CD14-positive monocyte (primary cell): ENCODE data around the gene SNX9. TPM values are rescaled to one million over a fixed set of nuclear protein-coding genes. Genes with fewer than 3 reads are reported as not detected.

Source experiments
- DNase-seq, 3 donors: peaks; one replicate each; pipeline ENCODE4 v3.0.0-alpha.2; 2011 to 2022
- H2AFZ ChIP-seq: 2 replicates; pipeline ENCODE4 v1.6.0; 2012; ENCODE audit warnings: mild to moderate bottlenecking, low read depth, low read length, inconsistent platforms; ENCODE audit not compliant: insufficient read depth, poor library complexity, severe bottlenecking
- H3K27ac ChIP-seq, 2 donors: 1 replicate in 1 of 2; 2 replicates in 1 of 2; pipeline ENCODE4 v1.5.1; 2012 to 2013; ENCODE audit warnings: low read length in 2 of 2, control low read depth in 1 of 2, inconsistent platforms in 1 of 2, low read depth in 1 of 2, mild to moderate bottlenecking in 1 of 2
- H3K27me3 ChIP-seq, 2 donors: one replicate each; pipeline versions ENCODE4 v1.6.0 to v1.6.1; 2011 to 2013; ENCODE audit warnings: low read length in 2 of 2; ENCODE audit not compliant: control insufficient read depth in 2 of 2, insufficient read depth in 2 of 2
- H3K36me3 ChIP-seq, 2 donors: replicated peaks in 1 of 2; 1 replicate in 1 of 2; 2 replicates in 1 of 2; pipeline versions ENCODE4 v1.5.1 to v1.6.1; 2012 to 2013; ENCODE audit warnings: low read length in 2 of 2, control low read depth in 1 of 2, inconsistent platforms in 1 of 2, mild to moderate bottlenecking in 1 of 2; ENCODE audit not compliant: insufficient read depth in 2 of 2, control insufficient read depth in 1 of 2
- H3K4me1 ChIP-seq, 2 donors: 1 replicate in 1 of 2; 2 replicates in 1 of 2; pipeline versions ENCODE4 v1.5.1 to v1.6.1; 2012 to 2013; ENCODE audit warnings: low read length in 2 of 2, control low read depth in 1 of 2, inconsistent platforms in 1 of 2, mild to moderate bottlenecking in 1 of 2, moderate library complexity in 1 of 2; ENCODE audit not compliant: insufficient read depth in 2 of 2, control insufficient read depth in 1 of 2
- H3K4me2 ChIP-seq: replicated peaks from 2 replicates; pipeline ENCODE3; 2012; ENCODE audit warnings: low read length, moderate library complexity, mild to moderate bottlenecking; ENCODE audit not compliant: poor library complexity, severe bottlenecking; ENCODE audit errors: extremely low read depth
- H3K4me3 ChIP-seq, 3 experiments: fragments of 200-600 bp in 1 of 3; sonication (generic) in 1 of 3; replicated peaks in 1 of 3; 1 replicate in 2 of 3; 2 replicates in 1 of 3; pipeline ENCODE4 v1.5.1; 2011 to 2013; ENCODE audit warnings: low read length in 3 of 3, mild to moderate bottlenecking in 3 of 3, control low read depth in 2 of 3, low read depth in 2 of 3, inconsistent platforms in 1 of 3, moderate library complexity in 1 of 3
- H3K79me2 ChIP-seq: 2 replicates; pipeline ENCODE4 v1.6.0; 2012; ENCODE audit warnings: mild to moderate bottlenecking, control low read depth, inconsistent platforms, low read length, moderate library complexity; ENCODE audit not compliant: insufficient read depth
- H3K9ac ChIP-seq: 2 replicates; pipeline ENCODE4 v1.6.0; 2017; ENCODE audit warnings: low read length, mild to moderate bottlenecking; ENCODE audit not compliant: insufficient read depth, poor library complexity, severe bottlenecking
- H3K9me3 ChIP-seq, 2 donors: replicated peaks in 1 of 2; 1 replicate in 1 of 2; 2 replicates in 1 of 2; pipeline versions ENCODE4 v1.5.1 to v1.6.1; 2012 to 2013; ENCODE audit warnings: low read length in 2 of 2, control low read depth in 1 of 2; ENCODE audit not compliant: control insufficient read depth in 1 of 2, insufficient read depth in 1 of 2
- H4K20me1 ChIP-seq: 2 replicates; pipeline ENCODE4 v1.6.0; 2012; ENCODE audit warnings: mild to moderate bottlenecking, low read length, control low read depth, moderate library complexity; ENCODE audit not compliant: insufficient read depth
- H3K27ac Mint-ChIP-seq, 7 donors: one replicate each; pipeline ENCODE4 v1.8.0; 2020; ENCODE audit warnings: mild to moderate bottlenecking in 7 of 7, mixed read lengths in 7 of 7, moderate library complexity in 6 of 7, inconsistent platforms in 2 of 7
- H3K27me3 Mint-ChIP-seq, 3 donors: one replicate each; pipeline ENCODE4 v1.8.0; 2021 to 2022; ENCODE audit warnings: low read depth in 3 of 3, mild to moderate bottlenecking in 3 of 3, mixed read lengths in 3 of 3, moderate library complexity in 3 of 3, inconsistent platforms in 1 of 3
- H3K36me3 Mint-ChIP-seq, 2 donors: one replicate each; pipeline ENCODE4 v1.8.0; 2020; ENCODE audit warnings: mixed read lengths in 2 of 2, inconsistent platforms in 1 of 2, mild to moderate bottlenecking in 1 of 2
- H3K4me1 Mint-ChIP-seq: one replicate; pipeline ENCODE4 v1.8.0; 2020; ENCODE audit warnings: mild to moderate bottlenecking, mixed read lengths
- H3K4me3 Mint-ChIP-seq, 2 donors: one replicate each; pipeline ENCODE4 v1.8.0; 2020; ENCODE audit warnings: mild to moderate bottlenecking in 2 of 2, mixed read lengths in 2 of 2, moderate library complexity in 1 of 2
- H3K9me3 Mint-ChIP-seq, 7 donors: one replicate each; pipeline ENCODE4 v1.8.0; 2020 to 2022; ENCODE audit warnings: mixed read lengths in 7 of 7, mild to moderate bottlenecking in 6 of 7, moderate library complexity in 6 of 7, inconsistent platforms in 2 of 7
- WGBS: methylation state at CpG from one replicate; pipeline ENCODE4 v1.1.5; 2013; ENCODE audit warnings: missing lambda C conversion rate; ENCODE audit not compliant: insufficient coverage; 5-methylcytosine and 5-hydroxymethylcytosine counted together
- intact Hi-C, 2 donors: fragments of 100-400 bp; cut with micrococcal nuclease; formaldehyde crosslinking; loops; one replicate each; pipeline versions ENCODE4 v1.15.0 to v1.15.1; 2023
- polyA plus RNA-seq, 3 donors: library from polyadenylated mRNA; depleted of rRNA in 1 of 3; unstranded in 2 of 3; stranded (reverse) in 1 of 3; fragments of 300-500 nt in 2 of 3; fragments of >200 nt in 1 of 3; fragmentation: Illumina TruSeq in 2 of 3; gene quantifications; 1 replicate in 2 of 3; 2 replicates in 1 of 3; pipeline ENCODE4 v1.2.3, GENCODE V29; 2012 to 2021
- TF ChIP-seq, protein P1 (sequence below): fragments of 200-600 bp; IDR thresholded peaks from one replicate; pipeline ENCODE4 v1.8.0; 2022; ENCODE audit warnings: antibody characterized with exemption, mild to moderate bottlenecking

Gene SNX9
- polyA plus RNA-seq, 3 donors = 5.5 to 8.1 (median 7.2) TPM

GRCh38 chr6:157975456-157975855 lies 152.4 kb downstream of the SNX9 start:
- Histone ChIP-seq H3K79me2 (no peaks in the 10 kb centered on the region), H2AFZ (no peak overlapping the region), H3K4me2 (no peak overlapping the region), H3K27ac (no peak overlapping the region), H3K4me1 (peaks cover 9 to 17% of the 10 kb centered on the region in 2 donors), H4K20me1 (no peaks in the 10 kb centered on the region), H3K4me3 (no peak overlapping the region), H3K9ac (no peak overlapping the region), H3K9me3 (no peaks in the 10 kb centered on the region), H3K36me3 (no peaks in the 10 kb centered on the region), H3K27me3 (peaks cover 2 to 6% of the 10 kb centered on the region in 2 donors)
- Mint-ChIP-seq H3K36me3 (no peaks in the 10 kb centered on the region), H3K27me3 (peaks cover 10 to 23% (median 20%) of the 10 kb centered on the region in 3 donors), H3K9me3 (peaks cover 0 to 3% (median 0%) of the 10 kb centered on the region in 7 donors), H3K27ac (no peak overlapping the region), H3K4me1 (peaks cover 34% of the 10 kb centered on the region), H3K4me3 (no peak overlapping the region)
- TF ChIP-seq, protein P1, sequence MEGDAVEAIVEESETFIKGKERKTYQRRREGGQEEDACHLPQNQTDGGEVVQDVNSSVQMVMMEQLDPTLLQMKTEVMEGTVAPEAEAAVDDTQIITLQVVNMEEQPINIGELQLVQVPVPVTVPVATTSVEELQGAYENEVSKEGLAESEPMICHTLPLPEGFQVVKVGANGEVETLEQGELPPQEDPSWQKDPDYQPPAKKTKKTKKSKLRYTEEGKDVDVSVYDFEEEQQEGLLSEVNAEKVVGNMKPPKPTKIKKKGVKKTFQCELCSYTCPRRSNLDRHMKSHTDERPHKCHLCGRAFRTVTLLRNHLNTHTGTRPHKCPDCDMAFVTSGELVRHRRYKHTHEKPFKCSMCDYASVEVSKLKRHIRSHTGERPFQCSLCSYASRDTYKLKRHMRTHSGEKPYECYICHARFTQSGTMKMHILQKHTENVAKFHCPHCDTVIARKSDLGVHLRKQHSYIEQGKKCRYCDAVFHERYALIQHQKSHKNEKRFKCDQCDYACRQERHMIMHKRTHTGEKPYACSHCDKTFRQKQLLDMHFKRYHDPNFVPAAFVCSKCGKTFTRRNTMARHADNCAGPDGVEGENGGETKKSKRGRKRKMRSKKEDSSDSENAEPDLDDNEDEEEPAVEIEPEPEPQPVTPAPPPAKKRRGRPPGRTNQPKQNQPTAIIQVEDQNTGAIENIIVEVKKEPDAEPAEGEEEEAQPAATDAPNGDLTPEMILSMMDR = no peak
- no peak for DNase-seq
- intact Hi-C loops = no loop called here
- WGBS = no CpG with 5 or more reads among the region's 2 CpGs

DNA sequence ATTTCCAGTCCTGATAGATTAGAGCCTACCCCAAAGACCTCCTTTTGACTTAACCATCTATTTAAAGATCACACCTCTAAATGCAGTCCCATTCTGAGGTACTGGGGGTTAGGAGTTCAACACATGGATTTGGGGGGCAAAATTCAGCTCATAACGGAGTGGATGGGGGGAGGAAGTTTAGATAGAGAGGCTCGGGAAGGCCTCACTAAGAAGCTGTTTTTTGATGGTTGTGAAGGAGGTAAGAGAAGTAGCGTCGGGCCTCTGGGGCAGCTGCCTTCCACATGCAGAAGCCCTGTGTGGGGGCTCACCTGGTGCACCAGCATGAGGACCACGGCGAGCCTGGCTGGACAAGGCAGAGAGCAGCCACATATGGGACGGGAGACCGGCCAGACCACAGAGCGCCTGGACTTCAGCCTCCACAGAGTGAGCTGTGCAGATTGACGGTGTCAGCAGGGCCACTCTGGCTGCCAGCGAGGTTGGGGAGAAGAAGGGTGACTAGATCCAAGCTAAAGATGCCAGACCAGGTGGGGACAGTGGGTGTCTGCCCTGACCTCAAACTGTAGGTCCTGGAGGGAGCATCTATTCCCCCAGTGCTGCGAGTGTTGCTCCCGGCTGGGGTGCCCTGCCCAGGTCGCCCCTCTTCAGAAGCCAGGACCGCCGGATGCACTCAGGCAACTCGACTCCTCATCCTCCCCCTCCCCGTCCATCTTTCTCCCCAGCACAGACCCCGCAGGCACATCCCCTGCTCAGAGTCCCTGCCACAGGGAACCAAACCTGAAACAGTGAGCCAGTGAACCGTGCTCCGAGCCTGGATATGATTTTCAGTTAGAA lies 153.5 kb downstream of the SNX9 start:
- Mint-ChIP-seq H3K36me3 (no peaks in the 10 kb centered on the region), H3K4me1 (peaks cover 37% of the 10 kb centered on the region), H3K9me3 (peaks cover 0 to 6% (median 0%) of the 10 kb centered on the region in 7 donors), H3K27me3 (peaks cover 18 to 32% (median 27%) of the 10 kb centered on the region in 3 donors), H3K27ac (peak overlapping the region in 1 of 7 donors; percentile 80), H3K4me3 (no peak overlapping the region)
- Histone ChIP-seq H3K36me3 (no peaks in the 10 kb centered on the region), H3K4me2 (no peak overlapping the region), H2AFZ (no peak overlapping the region), H3K27ac (no peak overlapping the region), H3K4me1 (peaks cover 20 to 24% of the 10 kb centered on the region in 2 donors), H3K9ac (no peak overlapping the region), H4K20me1 (no peaks in the 10 kb centered on the region), H3K9me3 (peaks cover 0 to 6% of the 10 kb centered on the region in 2 donors), H3K4me3 (no peak overlapping the region), H3K27me3 (peaks cover 4 to 15% of the 10 kb centered on the region in 2 donors), H3K79me2 (no peaks in the 10 kb centered on the region)
- no peak for DNase-seq
- 93% methylated on average over 20 of the region's 21 CpGs for WGBS
- intact Hi-C loops = no loop called here
- TF ChIP-seq, protein P1 = no peak
